GM10847 (cell line): ENCODE results near the gene CAMTA1.

Experiments
- POLR2A ChIP-seq: IDR thresholded peaks from 2 replicates; pipeline ENCODE4 v1.6.1; 2011; ENCODE audit not compliant: insufficient read length; ENCODE audit errors: extremely low read depth

The CAMTA1 gene

DNA sequence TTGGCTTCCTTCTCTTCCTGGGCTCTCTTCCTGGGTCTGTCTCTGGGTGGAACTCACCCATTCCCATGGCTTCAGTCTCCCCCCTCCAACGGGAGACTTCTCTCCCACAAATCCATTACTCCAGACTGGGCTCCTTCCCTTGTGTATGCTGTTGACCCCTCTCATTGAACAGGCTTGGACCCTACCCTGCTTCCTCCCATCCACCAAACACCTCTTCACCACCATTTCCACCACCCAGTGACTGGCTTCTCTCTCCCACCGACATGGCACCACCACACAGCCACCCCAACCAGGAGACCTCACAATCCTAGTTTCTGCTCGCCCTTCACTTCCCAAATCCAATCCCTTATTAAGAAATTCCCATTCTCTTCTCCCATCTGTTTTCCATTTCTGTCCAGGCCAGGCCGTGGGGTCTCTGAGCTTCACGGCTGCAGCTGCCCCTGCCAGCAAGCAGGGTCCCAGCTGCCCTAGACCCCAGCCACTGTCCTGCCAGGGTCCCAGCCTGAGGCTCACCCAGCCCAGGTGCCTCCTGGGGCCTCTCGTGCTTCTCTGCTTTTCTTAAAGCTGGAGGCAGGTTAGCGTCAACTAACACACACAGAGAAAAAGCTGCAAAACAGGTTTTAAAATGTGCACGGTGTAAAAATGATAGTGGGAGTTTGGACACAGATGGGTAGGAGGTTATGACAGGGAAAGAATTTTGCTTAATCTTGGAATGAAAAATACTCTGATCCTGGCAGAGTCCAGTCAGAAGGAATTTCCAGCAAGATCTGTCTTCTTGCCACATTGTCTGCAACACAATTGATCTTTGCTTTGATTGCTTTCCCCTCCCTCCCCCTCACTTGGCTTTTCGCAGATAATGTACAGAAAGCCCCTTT, 602.0 kb downstream of the CAMTA1 start:
- no peak for TF ChIP-seq POLR2A

- no peak for TF ChIP-seq POLR2A
Observed at GRCh38 chr1:7388141-7388487, 602.9 kb downstream of the CAMTA1 start.

GRCh38 chr1:7388488-7389185, 603.4 kb downstream of the CAMTA1 start:
- TF ChIP-seq POLR2A: no peak

DNA sequence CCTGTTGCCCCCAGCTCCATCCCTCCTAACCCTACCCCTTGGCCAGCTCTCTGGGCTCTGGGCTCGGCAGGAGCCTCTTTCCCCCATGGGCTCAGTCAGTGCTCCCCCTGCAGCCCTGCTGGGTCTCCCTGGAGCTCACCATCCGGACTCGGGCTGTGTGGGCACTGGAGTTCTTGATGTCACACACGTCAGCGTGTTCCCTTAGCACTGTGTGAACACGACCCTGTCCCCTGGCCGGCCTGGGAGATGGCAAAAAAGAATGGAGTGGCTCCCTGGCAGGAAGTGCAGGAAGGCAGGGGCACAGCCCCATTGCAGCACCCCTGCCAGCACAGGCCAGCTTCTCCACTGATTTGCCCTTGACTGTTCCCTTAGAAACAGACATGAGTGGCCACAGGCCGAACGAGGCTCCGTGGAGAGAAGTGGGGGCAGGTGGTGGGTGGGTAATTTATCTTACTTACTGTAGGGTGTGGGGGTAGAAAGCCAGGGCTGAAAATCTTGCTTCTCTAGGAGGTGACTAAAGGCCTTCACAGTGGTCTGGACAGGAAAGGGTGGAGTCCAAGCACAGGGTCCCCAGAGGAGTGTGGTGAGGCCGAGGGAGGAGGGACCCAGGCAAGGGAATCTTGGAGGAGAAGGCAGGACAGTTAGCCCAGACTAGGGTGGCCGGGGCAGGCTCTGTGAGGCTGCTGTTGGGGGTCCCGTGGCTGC, 604.1 kb downstream of the CAMTA1 start:
- TF ChIP-seq POLR2A: no peak

- no peak for TF ChIP-seq POLR2A
Observed at GRCh38 chr1:7389906-7390603, 604.8 kb downstream of the CAMTA1 start.

GRCh38 chr1:7390604-7391000, 605.3 kb downstream of the CAMTA1 start:
- TF ChIP-seq POLR2A: no peak

DNA sequence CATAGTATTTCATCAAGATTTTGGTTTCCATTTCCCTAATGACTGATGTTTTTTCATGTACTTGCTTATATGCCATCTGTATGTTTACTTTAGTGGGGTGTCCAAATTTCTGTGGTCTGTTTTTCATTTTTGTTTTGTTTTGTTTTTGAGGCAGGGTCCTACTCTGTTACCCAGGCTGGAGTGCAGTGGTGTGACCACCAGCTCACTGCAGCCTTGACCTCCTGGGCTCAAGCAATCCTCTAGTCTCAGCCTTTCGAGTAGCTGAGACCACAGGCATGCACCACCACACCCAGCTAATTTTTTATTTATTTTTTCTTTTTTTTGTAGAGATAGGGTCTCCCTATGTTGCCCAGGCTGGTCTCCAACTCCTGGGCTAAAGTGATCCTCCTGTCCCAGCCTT, 607.9 kb downstream of the CAMTA1 start:
- no peak for TF ChIP-seq POLR2A

DNA sequence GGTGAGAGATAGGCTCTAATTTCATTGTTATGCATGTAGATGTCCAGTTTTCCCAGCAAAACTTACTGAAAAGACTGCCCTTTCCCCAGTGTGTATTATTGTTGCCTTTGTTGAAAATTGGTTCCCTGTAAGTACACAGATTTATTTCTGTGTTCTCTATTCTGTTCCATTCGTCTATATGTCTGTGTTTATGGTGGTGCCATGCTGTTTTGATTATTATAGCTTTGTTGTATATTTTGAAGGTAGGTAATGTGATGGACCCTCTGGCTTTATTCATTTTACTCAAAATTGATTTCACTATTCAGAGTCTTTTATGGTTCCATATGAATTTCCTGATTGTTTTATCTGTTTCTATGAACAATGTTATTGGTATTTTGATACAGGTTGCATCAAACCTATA, 610.0 kb downstream of the CAMTA1 start:
- no peak for TF ChIP-seq POLR2A

GRCh38 chr1:7398982-7399381, 613.7 kb downstream of the CAMTA1 start:
- TF ChIP-seq POLR2A: no peak

DNA sequence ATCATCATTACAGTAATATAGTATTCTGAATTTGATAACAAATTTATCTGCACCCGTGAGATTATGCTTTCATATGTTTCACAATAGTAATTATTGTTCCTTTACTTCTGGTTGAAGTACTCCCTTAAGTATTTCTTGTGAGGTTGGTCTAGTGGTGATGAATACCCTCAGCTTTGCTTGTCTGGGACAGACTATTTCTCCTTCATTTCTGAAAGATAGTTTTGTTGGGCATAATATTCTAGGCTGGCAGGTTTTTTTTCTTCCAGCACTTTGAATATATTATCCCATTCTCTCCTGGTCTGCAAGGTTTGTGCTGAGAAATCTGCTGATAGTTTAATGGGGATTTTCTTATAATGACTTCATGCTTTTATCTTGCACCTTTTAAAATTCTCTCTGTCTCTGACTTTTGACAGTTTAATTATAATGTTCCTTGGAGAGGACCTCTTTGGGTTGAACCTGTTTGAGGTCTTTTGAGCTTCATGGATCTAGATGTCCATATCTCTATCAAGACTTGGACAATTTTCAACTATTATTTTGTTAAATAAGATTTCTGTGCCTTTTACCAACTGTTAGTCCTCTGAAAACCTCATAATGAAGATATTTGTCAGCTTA, 614.4 kb downstream of the CAMTA1 start:
- no peak for TF ChIP-seq POLR2A

DNA sequence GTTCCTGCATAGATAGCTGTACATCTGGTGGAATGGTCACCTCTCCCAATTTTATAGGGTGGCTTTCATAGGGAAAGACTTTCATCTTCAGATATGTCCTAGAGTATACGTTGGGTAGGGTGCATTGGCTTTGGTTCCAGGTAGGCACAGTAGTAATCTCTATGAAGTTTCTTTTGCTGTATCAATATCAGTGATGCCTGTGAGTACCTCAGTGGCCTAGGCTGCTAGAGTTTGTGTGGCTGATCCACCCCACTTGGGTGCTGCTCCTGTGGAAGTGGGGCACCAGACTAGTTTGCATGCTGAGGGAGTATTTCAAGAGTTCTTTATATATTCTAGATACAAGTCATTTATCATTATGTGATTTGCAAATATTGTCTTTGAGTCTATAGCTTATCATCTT, 615.3 kb downstream of the CAMTA1 start:
- no peak for TF ChIP-seq POLR2A

GRCh38 chr1:7401814-7402547, 616.7 kb downstream of the CAMTA1 start:
- no peak for TF ChIP-seq POLR2A

GRCh38 chr1:7402548-7402850, 617.2 kb downstream of the CAMTA1 start:
- no peak for TF ChIP-seq POLR2A

DNA sequence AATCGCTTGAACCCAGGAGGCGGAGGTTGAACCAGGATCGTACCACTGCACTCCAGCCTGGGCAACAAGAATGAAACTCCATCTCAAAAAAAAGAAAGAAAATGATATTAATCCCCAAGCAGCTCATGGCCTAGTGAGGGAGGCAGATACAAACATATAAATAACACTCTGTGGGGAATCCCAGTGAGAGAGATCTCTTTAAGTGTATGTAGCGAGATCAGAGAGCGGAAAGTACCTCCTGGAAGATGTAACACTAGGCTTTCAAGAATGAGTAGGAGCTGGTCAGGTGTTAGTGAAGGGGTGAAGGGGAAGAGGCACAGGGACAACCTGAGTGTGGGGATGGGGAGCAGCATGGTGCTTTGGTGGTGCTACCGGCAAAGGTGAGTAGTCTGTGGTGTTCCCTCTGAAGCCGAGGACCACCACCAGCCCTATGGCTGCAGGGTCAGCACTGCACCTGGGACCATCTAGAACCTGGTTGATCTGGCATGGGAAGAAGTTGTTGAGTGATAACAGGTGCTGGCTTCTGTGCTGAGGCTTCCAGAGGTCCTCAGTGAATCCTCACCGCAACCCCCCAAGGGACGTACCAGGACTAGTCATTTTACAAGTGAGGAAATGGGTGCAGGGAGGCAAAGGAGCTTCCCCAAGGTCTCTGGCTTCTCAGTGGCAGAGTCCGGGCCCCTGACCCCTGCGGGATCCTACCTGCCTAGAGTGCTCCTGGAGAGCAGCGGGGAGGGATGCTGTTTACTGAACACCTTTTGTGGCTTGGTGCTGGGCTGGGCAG, 618.2 kb downstream of the CAMTA1 start:
- no peak for TF ChIP-seq POLR2A
